C1 segment of cervical spinal cord (tissue), 14 donors: Measurements from ENCODE around the gene DUSP7.

Experiments used
- DNase-seq, 14 donors: peaks; one replicate each; lab custom pipeline; 2025; lab: John Stamatoyannopoulos, UW

Gene DUSP7

DNA sequence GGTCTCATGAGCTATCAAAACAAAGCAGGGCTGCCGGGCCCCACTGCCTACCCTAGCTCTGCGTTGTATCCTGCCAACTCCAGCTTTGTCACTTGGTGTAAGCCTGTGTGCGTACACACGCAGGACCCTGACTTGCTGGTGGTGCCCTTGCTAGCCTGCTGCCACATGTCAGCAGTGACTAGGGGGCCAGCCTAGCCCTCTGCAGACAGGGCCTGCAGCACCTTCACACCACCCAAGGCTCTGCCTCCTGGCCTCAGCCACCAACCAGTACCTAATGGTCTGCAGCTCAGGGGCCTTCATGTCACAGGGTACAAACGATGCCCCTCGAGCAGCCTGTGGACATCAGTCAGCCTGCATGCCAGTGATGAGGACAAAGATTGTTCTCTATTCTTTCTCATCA, 30.1 kb upstream of the DUSP7 start:
- DNase-seq = no peak

DNA sequence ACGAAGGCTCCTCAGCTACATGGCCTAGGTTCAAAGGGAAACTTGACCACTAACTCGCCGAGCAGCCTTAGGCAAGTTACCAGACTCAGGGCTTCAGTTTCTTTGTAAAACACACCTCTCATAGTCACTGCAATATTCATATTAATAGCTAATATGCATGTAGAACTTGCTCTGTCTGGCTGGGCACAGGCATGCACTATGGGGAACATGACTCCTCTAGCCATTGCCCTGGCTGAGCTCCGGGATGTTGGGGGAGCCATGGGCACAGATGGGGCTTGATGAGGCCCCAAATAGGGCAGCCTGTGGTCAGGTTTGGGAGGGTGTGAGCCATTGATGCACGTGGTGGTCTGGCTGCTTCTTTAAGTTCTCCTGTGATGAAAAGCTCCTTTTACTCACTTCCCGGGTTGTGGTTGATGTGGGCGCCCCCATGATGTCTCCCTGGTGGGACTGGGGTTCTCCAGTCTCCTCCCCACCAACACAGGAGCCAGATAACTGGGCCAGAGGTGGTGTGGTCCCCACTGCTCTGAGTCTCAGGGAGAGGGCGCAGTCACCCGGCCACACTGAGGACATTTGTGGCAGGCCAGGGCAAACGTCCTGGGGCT, 29.4 kb upstream of the DUSP7 start:
- DNase-seq = no peak

DNA sequence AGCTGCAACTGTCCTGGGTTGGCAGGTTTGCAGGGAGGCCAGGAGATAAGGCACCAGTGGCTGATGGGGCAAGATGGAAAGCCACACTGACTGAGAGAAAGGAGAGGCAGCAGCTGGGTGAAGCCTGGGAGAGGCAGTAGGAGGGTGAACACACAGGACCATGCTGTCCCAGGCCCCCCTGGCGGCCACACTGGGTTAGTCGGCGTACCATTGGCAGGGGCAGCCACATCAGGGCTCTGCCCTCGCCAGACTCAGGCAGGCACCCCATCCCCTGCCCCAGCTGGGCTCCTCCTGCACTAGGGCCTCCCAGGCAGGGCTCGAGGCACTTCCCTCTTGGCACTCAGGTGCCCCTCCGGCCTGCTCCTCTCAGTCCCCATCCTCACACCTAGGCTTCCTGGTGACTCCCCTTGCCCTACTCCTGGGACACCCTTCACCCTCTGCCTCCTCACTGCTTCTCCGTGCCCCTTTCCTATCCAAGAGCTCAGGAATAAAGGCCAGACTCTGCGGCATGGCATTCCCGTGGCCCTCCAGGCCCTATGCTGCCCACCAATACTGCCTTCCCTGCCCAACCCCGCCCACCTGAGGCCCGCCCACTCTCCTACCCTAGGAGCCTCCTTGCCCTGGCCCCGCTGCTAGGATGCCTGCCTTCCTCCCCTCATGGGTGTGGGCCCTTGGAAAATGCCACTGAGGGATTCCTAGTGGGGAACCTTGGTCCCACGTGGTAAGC, 28.7 kb upstream of the DUSP7 start:
- DNase-seq = no peak

DNA sequence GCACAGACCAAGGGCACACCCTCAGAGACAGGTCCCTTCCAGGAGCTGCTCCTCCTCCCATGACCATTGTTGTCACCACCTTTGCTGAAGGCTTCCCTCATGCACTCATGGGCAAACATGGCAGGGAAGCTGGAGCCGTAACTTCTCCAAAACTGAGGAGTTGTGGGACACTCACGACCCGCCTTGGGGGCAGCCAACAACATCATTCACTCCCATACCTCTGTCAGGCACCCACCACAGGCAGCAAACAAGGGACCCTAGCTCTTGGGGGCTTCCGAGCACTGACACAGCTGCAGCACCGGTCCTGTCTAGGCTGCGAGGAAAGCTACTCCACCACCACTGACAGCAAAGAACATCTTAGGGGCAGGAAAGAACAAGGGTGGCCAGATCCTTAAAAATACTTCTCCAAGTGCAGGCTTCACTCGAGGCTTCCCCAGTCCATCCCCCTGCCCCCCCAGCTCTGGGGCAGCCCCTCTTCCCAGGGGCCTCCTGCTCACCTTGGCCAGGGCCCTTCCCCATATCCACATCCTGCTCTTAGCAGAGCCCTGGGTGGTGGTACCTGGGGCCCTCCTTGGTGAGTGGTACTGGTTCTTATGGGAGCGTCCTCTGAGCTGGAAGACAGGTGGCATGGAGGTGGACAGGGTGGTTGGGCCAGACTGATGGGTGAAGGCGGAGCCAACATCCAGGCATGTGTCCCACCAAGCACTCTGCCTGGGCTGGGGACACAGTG, 28.0 kb upstream of the DUSP7 start:
- no peak for DNase-seq

DNA sequence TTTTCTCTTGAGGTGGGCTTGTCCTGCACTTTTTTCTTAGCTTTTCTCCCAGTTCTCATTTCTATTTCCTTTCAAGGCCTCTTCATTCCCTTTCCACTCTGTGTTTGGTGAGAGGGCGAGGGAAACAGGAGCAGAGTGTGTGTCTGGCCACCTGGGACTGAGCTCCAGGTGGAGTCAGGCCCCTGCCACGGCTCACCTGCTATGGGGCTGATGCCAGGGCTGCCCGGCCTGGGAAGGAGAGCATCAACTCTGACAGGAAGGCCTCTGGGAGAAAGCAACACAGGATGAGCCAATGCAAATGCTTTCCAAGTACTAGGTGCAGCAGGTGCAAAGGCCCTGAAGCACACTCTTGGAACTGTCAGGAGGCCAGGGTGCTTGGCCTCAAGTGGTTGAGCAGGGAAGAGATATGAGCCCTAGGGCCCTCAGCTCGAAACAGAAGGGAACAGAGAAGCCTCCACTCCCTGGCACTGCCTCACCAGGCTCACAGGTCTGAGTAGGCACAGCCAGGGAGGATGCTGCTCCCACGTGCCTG, 27.3 kb upstream of the DUSP7 start:
- no peak for DNase-seq

DNA sequence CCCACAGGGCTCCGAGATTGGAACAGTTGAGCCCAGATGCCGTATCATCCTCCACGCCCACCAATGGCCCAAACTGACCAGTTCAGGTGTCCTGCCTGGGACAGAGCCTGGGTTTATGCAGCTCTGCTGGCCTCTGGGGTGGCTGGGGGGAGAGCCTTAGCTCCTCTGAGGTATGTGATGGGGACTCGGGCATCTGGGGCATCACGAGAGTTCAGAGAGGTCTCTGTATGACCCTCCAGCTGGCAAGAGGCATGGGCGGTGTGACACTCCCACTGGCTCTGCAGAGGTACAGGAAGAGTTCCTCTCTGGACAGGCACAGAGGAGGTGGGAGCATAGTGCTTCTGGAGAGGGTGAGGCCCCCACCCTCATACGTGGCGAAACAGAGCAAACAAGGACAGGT, 26.6 kb upstream of the DUSP7 start:
- no peak for DNase-seq

DNA sequence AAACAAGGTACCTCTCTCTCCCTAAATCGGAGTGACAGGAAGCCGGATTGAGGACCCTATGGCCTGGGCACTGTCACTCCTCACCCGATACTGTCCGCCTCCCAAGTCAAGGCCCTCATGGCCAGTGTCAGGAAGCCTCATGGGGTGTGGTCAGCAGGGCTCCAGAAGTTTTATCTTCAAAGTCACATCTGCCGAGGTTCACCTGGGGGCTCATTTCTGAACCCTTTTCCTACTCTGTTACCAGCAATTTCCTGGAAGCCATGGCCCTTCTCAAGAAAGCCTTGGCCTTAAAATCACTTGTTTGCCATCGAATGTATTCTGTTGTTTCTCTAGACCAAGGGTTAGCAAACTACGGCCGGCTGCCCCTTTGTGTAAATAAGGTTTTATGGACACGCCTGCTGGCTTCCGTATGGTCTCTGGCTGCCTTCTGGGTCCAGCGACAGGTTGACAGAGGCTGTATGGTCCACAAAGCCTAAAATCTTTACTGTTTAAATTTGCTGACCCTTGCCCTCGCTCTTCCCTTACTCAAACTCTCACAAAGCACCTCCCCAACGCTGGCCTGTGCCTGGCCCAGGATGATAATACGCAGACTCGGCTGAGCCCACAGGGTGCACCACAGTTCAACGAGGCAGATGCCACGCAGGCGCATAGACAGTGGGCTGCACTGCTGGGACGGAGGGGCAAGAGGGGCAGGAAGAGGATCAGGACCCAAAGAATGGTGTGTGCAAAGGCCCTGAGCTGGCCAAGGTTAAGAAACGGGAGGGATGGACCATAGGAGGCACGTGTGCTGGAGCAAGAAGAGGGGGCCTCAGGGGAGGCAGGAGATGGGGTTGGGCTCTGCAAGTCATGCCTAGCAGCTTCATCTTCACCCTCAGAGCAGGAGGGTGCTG, 24.7 kb upstream of the DUSP7 start:
- no peak for DNase-seq

DNA sequence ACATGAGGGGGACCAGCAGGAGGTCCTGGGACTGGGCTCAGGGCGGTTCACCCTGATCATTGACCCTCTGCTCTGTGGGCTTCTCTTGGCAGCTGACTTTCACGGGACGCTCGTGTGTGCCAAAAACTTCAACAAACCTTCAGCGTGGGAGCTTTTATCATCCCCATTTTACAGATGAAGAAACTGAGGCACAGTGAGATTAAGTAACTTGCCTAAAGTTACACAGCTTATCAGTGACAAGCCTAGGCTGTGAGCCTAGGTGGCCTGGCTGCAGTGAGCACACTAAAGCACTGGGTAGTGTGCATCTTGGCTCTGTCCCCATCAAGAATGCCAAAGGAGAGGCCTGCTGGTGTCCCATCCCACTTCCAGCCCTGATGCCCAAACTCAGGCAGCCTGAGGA, 23.6 kb upstream of the DUSP7 start:
- no peak for DNase-seq

DNA sequence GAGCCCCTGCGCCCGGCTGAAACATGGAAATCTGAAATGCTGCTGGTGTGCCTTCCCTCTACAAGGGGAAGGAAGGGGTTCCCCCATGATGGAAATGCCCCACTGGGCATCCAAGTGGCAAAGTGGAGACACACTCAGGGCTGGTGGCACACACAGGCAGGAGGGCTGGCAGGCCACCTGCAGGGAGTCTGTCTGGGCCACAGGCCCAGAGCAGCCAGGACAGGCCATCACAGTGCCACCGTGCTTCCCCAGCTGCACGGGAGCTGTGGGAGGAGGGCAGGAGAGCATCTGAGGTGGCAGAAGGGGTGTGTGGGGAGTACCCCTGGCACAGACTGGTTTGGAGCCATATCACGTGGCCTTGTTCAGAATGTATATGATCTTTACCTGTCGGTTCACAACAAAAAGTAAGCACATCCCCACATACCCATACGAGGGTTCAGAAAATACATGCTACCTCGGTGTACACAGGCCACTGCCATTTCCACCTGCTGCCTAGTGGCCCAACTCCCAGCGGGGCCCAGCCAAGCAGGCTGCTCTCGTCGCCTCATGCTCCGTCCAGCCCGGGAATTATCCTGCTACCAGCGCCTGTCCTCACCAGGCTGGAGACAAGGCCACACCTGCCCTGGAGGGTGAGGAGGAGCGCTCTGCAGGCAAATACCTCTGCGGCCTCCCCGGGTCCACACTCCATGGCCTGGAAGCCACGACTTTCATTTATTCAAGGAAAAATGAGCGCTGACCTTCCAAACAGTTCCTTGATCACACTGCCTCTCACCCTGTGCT, 22.6 kb upstream of the DUSP7 start:
- peak in 1 of 14 donors; percentile 36 for DNase-seq

DNA sequence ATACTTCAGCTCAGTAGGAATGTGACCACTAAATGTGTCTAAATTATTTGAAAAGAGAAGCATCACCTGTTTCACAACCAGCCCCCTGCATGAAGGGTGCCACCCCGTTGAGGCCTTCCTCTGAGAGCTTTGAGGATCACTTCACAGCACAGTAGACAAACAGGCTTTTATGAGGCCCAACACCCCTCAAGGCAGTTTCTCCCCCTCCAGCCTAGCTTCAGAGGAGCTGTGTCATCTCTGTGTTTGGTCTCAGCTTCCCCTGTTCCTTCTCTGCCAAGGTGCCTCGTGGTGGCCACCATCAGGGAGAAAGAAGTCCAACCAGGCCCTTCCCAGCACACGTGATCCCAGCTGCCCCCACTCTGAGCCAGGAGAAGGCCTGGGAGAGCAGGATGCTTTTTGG, 21.6 kb upstream of the DUSP7 start:
- DNase-seq = no peak

DNA sequence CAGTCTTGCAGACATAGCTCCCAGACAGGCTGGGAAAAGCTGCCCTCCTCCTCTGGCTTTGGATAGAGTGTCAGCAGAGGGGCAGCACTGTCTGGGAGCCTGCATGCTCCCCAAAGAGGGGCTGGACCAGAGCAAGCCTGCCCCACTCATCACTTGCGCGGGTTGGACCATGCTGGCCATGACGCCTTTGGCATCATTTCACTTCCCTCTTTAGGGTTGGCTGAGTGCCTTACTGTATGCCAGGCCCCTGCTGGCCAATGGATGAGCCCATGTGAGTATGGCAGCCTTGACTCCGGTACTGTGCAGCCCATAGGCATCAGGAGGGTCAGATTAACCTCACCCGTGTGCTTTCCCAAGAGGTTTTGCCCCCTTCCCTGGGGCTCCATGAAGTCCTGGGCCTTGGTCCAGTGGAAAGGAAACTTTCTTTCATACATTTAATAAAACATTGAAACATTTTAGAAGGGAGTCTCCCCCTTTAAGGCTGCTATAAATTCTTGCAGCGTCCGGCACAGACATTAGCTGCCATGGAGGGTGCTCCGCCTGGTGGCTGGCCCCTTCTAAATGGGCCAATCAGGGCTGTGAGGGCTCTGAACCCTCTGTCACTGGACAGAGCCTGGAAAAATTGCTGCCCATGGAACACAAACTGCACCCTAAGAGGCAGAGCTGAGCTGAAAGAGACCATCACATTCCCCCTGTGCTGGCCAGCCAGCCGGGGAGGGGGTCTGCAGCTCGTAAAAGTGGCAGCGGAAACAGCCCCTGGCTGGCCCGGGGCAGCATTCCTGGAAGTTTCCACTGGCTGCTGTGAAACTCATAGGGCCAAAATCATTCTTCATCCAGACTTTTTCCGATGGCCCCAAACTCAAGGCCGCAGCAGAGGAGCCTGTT, 20.8 kb upstream of the DUSP7 start:
- DNase-seq = peak in 3 of 14 donors; percentile 28 to 48 (median 47)

DNA sequence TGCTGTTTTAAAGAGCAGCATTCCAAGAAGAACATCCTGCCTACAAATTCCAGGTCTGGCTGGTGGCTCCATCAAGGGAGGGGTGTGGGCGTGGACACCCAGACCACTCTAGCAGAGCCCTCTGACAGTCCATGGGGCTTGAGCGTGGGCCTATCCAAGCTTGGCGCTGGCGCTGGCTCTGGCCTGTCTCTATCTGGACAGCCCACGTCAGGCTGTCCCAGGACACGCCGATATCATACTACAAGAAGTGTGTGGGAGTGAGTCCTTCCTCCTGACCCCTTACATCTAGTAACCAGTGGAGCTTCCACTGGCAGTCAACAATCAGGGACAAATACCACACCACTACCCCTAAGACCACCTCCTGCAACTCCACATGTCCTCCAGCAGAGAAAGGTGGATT, 17.1 kb upstream of the DUSP7 start:
- DNase-seq = no peak

DNA sequence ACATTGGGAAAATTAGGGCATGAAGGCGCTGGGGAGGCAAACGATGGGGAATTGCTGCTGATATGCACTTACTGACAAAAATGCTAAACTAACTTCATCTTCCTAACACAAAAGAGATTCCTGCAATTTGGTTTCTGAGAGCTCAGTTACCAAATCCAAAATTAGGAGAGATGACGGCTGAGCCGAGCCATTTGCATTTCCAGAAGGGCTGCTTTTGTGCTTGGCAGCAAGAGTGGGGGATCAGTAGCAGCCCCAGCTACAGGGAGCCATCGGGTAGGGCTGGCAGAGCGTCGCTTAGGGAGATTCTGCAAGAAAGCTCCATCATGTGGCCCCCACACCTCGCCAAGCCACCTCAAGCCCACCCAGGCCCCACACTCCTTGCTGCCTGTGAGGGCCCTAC, 16.1 kb upstream of the DUSP7 start:
- DNase-seq = no peak

DNA sequence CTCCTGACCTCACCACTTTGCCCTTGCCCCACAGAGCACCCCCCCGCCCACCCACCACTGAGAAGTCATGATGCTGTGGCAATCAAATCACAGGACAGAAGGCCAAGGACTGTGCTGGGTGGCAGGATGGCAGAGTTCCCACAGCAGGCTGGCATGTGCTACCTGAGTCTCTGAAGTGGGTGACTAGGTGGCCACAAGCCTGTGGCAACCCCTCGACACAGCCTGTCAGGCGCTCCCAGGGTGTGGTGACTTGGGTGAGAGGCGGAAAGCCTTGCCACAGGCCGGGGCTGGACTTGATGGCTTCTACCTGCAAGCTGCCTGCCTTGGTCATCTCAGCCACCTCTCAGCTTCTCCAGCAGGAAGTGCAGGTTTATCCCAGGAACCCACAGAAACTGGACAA, 15.6 kb upstream of the DUSP7 start:
- no peak for DNase-seq

DNA sequence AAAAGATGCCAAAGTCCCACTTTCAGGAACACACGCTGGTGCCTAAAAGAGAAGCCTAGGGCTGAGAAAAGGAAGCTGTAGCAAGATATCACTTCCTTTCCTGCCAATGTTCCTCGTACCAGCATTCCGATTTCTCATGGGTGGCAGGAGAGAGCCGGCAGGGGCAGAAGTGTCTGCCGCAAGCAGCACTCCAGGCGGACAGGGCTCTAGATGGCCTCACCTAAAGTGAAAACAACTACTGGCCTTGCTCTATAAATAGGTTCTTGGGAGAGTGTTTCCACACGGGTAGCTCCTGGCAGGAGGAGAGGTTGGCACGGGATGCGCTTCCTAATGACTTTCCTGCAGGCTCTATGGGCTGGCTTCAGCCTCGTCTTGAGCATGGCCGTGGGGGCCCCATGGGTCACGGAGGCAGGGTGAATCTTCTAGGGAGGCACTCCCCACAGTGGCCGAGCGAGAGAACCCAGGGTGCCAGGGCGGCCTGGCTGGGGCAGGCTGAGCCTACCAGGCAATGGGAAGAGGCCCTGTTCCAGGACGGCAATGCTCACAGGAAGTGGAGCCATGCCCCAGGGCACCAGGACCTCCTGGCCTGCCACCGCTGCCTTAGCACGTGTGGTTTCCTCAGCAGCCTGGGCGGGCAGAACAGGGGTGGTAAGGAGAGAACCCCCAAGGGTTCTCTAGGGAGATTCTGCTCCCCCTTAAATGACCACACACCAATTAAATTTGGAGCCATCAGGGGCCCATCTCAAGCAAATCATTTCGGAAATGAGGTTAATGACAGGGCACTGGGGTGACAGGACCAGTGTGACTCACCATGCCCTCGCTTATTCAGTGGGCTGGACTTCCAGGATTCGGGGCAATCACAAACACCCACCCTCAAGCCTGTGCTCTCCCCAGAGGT, 14.6 kb upstream of the DUSP7 start:
- DNase-seq = peak in 6 of 14 donors; percentile 22 to 84 (median 58)

DNA sequence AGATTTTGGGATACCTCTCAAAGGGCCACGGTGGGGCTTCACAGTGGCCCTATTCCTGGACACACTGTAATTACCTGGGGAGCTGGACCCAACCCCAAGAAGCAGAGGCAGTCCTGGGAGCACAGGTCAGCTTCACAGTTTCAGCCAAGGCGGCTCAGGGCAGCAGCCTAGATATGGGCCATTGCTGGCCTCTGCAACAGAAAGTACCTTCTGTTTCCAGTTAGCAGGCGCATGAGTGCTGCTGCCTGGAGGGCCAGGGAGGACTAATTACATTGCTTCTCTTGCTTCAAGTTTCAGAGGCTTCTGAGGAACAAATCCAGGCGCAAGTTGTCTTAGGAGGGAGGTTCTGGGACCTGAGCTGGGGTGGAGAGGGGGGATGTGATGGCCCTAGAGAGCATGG, 13.5 kb upstream of the DUSP7 start:
- peak in 1 of 14 donors; percentile 41 for DNase-seq

DNA sequence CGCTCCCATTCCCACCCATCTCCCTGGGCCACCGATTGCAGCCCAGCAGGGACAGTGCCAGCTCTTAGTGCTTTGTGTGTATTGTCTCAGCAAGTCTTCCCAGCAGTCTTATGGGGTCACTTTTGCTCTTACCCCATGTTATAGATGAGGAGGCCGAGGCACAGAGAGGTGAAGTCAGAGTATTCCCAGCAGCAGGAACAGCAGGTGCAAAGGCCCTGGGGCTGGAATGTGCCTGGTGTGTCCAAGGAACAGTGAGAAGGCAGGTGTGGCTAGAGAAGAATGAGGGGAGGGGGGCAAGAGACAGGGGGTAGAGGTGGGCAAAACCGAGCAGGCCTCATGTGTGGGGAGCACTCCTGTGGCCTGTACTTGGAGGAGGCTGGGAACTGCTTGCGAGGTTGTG, 12.8 kb upstream of the DUSP7 start:
- no peak for DNase-seq

DNA sequence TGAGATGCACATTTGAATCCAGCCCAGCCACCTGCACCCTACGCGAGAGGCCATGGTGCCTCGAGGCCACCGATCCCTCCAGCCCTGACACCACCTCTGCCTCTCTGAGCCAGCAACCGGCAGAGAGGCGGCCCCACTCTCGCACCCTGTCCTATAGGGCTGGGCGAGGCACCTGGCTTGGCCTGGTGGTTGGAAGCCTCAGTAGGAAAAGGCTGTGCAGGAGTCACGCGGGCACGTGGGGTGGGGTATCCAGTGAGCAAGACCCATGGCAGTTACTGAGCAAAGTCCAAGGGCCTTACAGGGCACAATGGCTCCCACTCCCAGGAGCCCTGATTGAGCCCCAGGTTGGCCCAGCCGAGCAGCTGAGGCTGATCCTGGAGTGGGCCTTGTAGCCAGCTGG, 12.4 kb upstream of the DUSP7 start:
- no peak for DNase-seq

DNA sequence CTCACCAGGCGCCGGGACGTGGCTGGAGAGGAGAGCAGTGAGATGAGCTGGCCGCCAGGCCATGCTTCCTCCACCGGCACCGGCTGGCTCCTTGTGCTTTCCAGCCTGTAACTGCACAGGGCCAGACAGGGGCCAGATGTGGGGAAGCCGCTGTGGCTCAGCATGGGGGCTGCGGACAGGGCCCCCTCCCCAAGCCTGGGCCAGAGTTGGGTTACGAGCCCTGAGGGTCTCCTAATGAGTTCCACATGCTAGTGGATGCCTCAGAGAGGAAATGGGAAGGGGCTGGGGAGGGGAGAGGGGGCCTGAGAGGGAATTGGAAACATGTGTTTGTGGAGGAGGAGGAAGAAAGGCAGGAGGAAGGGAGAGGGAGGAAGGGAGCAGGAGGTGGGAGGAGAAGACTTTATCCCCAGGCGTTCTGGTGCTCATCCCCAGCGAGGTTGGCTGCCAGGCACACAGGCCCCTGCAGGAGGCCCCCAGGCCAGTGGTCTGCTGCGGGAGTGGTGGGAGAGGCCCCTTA, 11.7 kb upstream of the DUSP7 start:
- DNase-seq = no peak
